Measurements from ENCODE around the gene RPTOR. TPM values are rescaled to one million over a fixed set of nuclear protein-coding genes. Genes with fewer than 3 reads are reported as not detected.
A peak's percentile ranks its signal among the peaks of the same experiment; 100 is the strongest.

The RPTOR gene
- polyA plus RNA-seq, 1 donor (not counting 4 experiments of a cell fraction or from before 2014, with no cell fraction given): 4.0 TPM

DNA sequence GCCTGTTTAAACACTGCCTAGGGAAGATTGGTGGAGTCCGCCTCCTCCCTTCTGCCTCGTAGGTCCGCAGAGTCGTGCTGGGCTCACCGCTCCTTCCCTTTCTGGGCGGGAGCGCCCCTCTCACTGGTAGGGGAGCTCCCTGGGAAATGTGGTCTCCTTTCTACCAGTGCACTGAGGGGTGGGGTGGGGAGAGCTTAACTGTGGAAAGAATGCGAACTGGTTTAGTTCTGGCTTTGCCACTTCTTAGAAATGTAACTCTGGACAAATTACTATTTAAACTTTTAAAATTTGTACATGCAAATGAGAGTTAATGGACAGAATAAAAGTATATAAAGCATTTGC lies 105.7 kb downstream of the RPTOR start:
- Histone ChIP-seq H3K4me2 (ENCODE audit: control insufficient read depth, extremely low read depth, insufficient read depth, low read depth, low read length) (peak overlapping the region; percentile 40), H3K36me3 (ENCODE audit: control insufficient read depth in 2 of 2, extremely low read depth in 1 of 2, insufficient read depth in 2 of 2, low read length in 2 of 2) (peaks cover 0 to 2% of the 10 kb centered on the region in 2 experiments), H3K27me3 (ENCODE audit: control insufficient read depth, extremely low read depth, insufficient read depth, low read length) (no peaks in the 10 kb centered on the region), H3K4me1 (ENCODE audit: control insufficient read depth, extremely low read depth, insufficient read depth, low read length) (peaks cover 14% of the 10 kb centered on the region), H3K9ac (ENCODE audit: control insufficient read depth, extremely low read depth, insufficient read depth, low read length) (no peak overlapping the region), H2AFZ (ENCODE audit: control insufficient read depth, low read length) (no peak overlapping the region), H3K9me1 (ENCODE audit: control insufficient read depth, extremely low read depth, insufficient read depth, low read length) (peaks cover 3% of the 10 kb centered on the region), H3K4me3 (ENCODE audit: control insufficient read depth in 2 of 3, extremely low read depth in 1 of 3, insufficient read depth in 2 of 3, low read depth in 1 of 3, low read length in 3 of 3) (no peak overlapping the region), H3K27ac (ENCODE audit: control insufficient read depth, insufficient read depth, low read length) (peak overlapping the region; percentile 48), H3K79me2 (ENCODE audit: control insufficient read depth, insufficient read depth, low read length) (peaks cover 57% of the 10 kb centered on the region), H3K9me3 (ENCODE audit: control insufficient read depth, low read depth, low read length) (no peaks in the 10 kb centered on the region), H4K20me1 (ENCODE audit: control insufficient read depth, extremely low read depth, insufficient read depth, low read length) (no peaks in the 10 kb centered on the region)
- TF ChIP-seq EZH2 (IDR thresholded peaks at IDR 0.05; ENCODE audit: low read length) (no peak), CTCF (optimal IDR thresholded peaks at IDR 0.05 in 1 of 3, IDR thresholded peaks at IDR 0.05 in 1 of 3, conservative IDR thresholded peaks at IDR 0.05 in 1 of 3; ENCODE audit: extremely low read depth in 1 of 3, insufficient read depth in 2 of 3, low read length in 3 of 3) (no peak)
- FAIRE-seq (no peak), DNase-seq (ENCODE audit: low read depth, low spot score) (no peak)
- dilution Hi-C loops (cut with MboI; ENCODE audit: extremely low pct_ligation_motif_present, low sequenced_read_pairs): no loop called here

DNA sequence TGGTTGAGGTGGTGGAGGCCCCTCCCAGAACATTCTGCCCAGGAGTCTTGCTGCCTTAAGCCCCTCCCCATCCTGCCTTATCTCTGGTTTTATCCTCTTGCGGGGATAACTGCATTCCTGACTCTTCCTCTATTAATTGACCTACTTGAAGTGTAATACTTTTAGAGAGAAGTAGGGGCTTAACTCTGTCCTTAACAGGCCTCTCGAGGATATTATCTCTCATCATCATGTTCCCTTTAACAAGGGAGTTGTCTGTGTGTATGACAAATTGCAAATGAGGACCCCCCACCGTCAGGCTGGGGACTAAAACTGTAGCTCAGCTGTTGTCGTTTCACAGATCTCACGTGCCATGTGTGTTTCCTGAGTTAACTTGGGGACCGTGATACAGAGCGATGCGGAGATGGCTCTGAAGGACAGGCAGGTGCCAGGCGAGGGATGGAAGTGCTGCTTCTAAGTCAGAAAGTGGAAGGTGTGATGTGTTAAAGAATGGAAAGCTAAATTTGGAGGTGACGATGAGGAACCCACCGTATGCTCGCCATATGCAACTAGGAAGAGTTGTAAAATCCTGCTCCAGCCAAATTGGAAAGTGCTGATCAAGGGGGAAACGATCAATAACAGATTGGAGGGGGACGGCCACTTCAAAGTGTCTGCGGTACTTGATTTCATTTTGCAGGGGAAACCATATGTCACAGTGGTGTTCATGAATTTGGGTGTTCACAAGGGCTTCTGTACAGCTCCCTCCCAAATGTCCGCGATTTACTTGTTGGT lies 106.3 kb downstream of the RPTOR start:
- peaks cover 56% of the 10 kb centered on the region for H3K79me2 ChIP-seq (ENCODE audit: control insufficient read depth, insufficient read depth, low read length)

More for the DNA sequence above, 106.3 kb downstream of the RPTOR start:
- no peak for DNase-seq (ENCODE audit: low read depth, low spot score)
- FAIRE-seq: no peak
- dilution Hi-C loops (cut with MboI; ENCODE audit: extremely low pct_ligation_motif_present, low sequenced_read_pairs): no loop called here
- Histone ChIP-seq H3K27me3 (ENCODE audit: control insufficient read depth, extremely low read depth, insufficient read depth, low read length) (no peaks in the 10 kb centered on the region), H3K27ac (ENCODE audit: control insufficient read depth, insufficient read depth, low read length) (no peak overlapping the region), H3K9me1 (ENCODE audit: control insufficient read depth, extremely low read depth, insufficient read depth, low read length) (peaks cover 3% of the 10 kb centered on the region), H3K4me3 (ENCODE audit: control insufficient read depth in 2 of 3, extremely low read depth in 1 of 3, insufficient read depth in 2 of 3, low read depth in 1 of 3, low read length in 3 of 3) (no peak overlapping the region), H3K9me3 (ENCODE audit: control insufficient read depth, low read depth, low read length) (no peaks in the 10 kb centered on the region), H3K9ac (ENCODE audit: control insufficient read depth, extremely low read depth, insufficient read depth, low read length) (no peak overlapping the region), H4K20me1 (ENCODE audit: control insufficient read depth, extremely low read depth, insufficient read depth, low read length) (no peaks in the 10 kb centered on the region), H3K4me2 (ENCODE audit: control insufficient read depth, extremely low read depth, insufficient read depth, low read depth, low read length) (no peak overlapping the region), H3K4me1 (ENCODE audit: control insufficient read depth, extremely low read depth, insufficient read depth, low read length) (peaks cover 14% of the 10 kb centered on the region), H3K36me3 (ENCODE audit: control insufficient read depth in 2 of 2, extremely low read depth in 1 of 2, insufficient read depth in 2 of 2, low read length in 2 of 2) (peaks cover 0 to 2% of the 10 kb centered on the region in 2 experiments), H2AFZ (ENCODE audit: control insufficient read depth, low read length) (no peak overlapping the region)
- no peak for TF ChIP-seq EZH2 (IDR thresholded peaks at IDR 0.05; ENCODE audit: low read length)
- no peak for TF ChIP-seq CTCF (optimal IDR thresholded peaks at IDR 0.05 in 1 of 3, IDR thresholded peaks at IDR 0.05 in 1 of 3, conservative IDR thresholded peaks at IDR 0.05 in 1 of 3; ENCODE audit: extremely low read depth in 1 of 3, insufficient read depth in 2 of 3, low read length in 3 of 3)

Measured in keratinocyte (primary cell).